H1 (cell line): ENCODE data around the gene LMX1B. TPM values are rescaled to one million over a fixed set of nuclear protein-coding genes. Genes with fewer than 3 reads are reported as not detected.
"Not testable (repeated sequence)": the region's sequence is repeated elsewhere in the genome, so short reads cannot be mapped to it uniquely, and the experiment has no call there.

Experiments
- CTCF ChIA-PET: fragments of 300-600 bp; sonication (Branson Sonifier 250); formaldehyde crosslinking; loops from one replicate; lab custom pipeline; 2021; ENCODE audit not compliant: partially characterized antibody; lab: Charles Lee
- POLR2A ChIA-PET: fragments of 300-600 bp; sonication (Branson Sonifier 250); formaldehyde crosslinking; loops from one replicate; lab custom pipeline; 2021; ENCODE audit warnings: inconsistent platforms; ENCODE audit not compliant: partially characterized antibody; lab: Charles Lee
- DNase-seq, 2 experiments: peaks; one replicate each; pipeline versions ENCODE4 v3.0.0 to v3.0.0-alpha.2; 2010 to 2022; ENCODE audit warnings: low spot score in 2 of 2, low read depth in 1 of 2, mixed read lengths in 1 of 2
- FAIRE-seq: peaks from 2 replicates; lab custom pipeline; 2011; peaks lifted over from hg19 to GRCh38; lab: Jason Lieb, UNC
- H2AFZ ChIP-seq: 2 replicates; pipeline ENCODE4 v1.8.1; 2012; ENCODE audit warnings: low read length, inconsistent platforms
- H2AK5ac ChIP-seq: 2 replicates; pipeline ENCODE4 v1.6.1; 2013; ENCODE audit warnings: low read depth, low read length
- H2BK120ac ChIP-seq: replicated peaks from 2 replicates; pipeline ENCODE3; 2013; ENCODE audit warnings: low read depth, low read length, inconsistent platforms
- H2BK12ac ChIP-seq: 2 replicates; pipeline ENCODE4 v1.6.1; 2013; ENCODE audit warnings: low read depth, low read length
- H2BK15ac ChIP-seq: 2 replicates; pipeline ENCODE4 v1.6.1; 2013; ENCODE audit warnings: low read length
- H2BK20ac ChIP-seq: 2 replicates; pipeline ENCODE4 v1.6.1; 2013; ENCODE audit warnings: low read length
- H2BK5ac ChIP-seq: 2 replicates; pipeline ENCODE4 v1.6.1; 2013; ENCODE audit warnings: low read depth, low read length
- H3K14ac ChIP-seq: 2 replicates; pipeline ENCODE4 v1.6.1; 2013; ENCODE audit warnings: inconsistent platforms; ENCODE audit not compliant: insufficient read length
- H3K18ac ChIP-seq: 2 replicates; pipeline ENCODE4 v1.6.1; 2013; ENCODE audit warnings: low read length; ENCODE audit errors: extremely low read depth
- H3K23ac ChIP-seq: 2 replicates; pipeline ENCODE4 v1.6.1; 2013; ENCODE audit warnings: inconsistent platforms; ENCODE audit not compliant: insufficient read length
- H3K23me2 ChIP-seq: 2 replicates; pipeline ENCODE4 v1.6.1; 2013; ENCODE audit warnings: low read depth, low read length
- H3K27ac ChIP-seq: 2 replicates; pipeline ENCODE4 v1.6.1; 2011; ENCODE audit warnings: low read depth, low read length, inconsistent platforms
- H3K27me3 ChIP-seq, 4 experiments: replicated peaks in 1 of 4; 1 replicate in 1 of 4; 2 replicates in 3 of 4; pipeline versions ENCODE4 v1.6.1 to v1.8.1; 2011 to 2013; ENCODE audit warnings: low read length in 3 of 4, mild to moderate bottlenecking in 3 of 4, inconsistent platforms in 2 of 4, mixed read lengths in 2 of 4, moderate library complexity in 1 of 4; ENCODE audit not compliant: control insufficient read depth in 3 of 4, insufficient read depth in 3 of 4; ENCODE audit errors: extremely low read depth in 1 of 4
- H3K36me3 ChIP-seq, 4 experiments: 2 replicates each; pipeline versions ENCODE4 v1.6.1 to v1.8.1; 2011 to 2013; ENCODE audit warnings: mild to moderate bottlenecking in 4 of 4, low read length in 3 of 4, moderate library complexity in 2 of 4, control low read depth in 1 of 4, inconsistent platforms in 1 of 4; ENCODE audit not compliant: insufficient read depth in 4 of 4, control insufficient read depth in 2 of 4
- H3K4ac ChIP-seq: replicated peaks from 2 replicates; pipeline ENCODE3; 2013; ENCODE audit warnings: low read length, low read depth, mixed read lengths, inconsistent platforms; ENCODE audit not compliant: insufficient read length
- H3K4me1 ChIP-seq, 4 experiments: replicated peaks in 1 of 4; 1 replicate in 1 of 4; 2 replicates in 3 of 4; pipeline versions ENCODE4 v1.6.1 to v1.8.1; 2011 to 2013; ENCODE audit warnings: low read length in 3 of 4, inconsistent platforms in 2 of 4, mixed read lengths in 1 of 4; ENCODE audit not compliant: insufficient read depth in 4 of 4, control insufficient read depth in 3 of 4
- H3K4me2 ChIP-seq, 2 experiments: 2 replicates each; pipeline versions ENCODE4 v1.6.1 to v1.8.1; 2011 to 2013; ENCODE audit warnings: low read depth in 2 of 2, low read length in 2 of 2, control low read depth in 1 of 2, inconsistent platforms in 1 of 2, mild to moderate bottlenecking in 1 of 2; ENCODE audit not compliant: insufficient read depth in 1 of 2
- H3K4me3 ChIP-seq, 4 experiments: fragments of 200-600, 300-600 bp in 1 of 4; sonication (generic), shearing (Covaris generic), sonication (Bioruptor Twin) in 1 of 4; 2 replicates each; pipeline versions ENCODE4 v1.5.1 to v1.8.1; 2011 to 2016; ENCODE audit warnings: low read length in 4 of 4, low read depth in 3 of 4, control low read depth in 2 of 4, inconsistent platforms in 2 of 4, mild to moderate bottlenecking in 2 of 4, mixed read lengths in 1 of 4, moderate library complexity in 1 of 4; ENCODE audit not compliant: insufficient read depth in 2 of 4; ENCODE audit errors: extremely low read depth in 1 of 4
- H3K56ac ChIP-seq: replicated peaks from 2 replicates; pipeline ENCODE3; 2013; ENCODE audit warnings: low read depth, mild to moderate bottlenecking, mixed read lengths, low read length, inconsistent platforms; ENCODE audit not compliant: insufficient read length
- H3K79me1 ChIP-seq: 2 replicates; pipeline ENCODE4 v1.6.1; 2013; ENCODE audit warnings: low read depth, low read length, control low read depth
- H3K79me2 ChIP-seq, 2 experiments: 2 replicates each; pipeline versions ENCODE4 v1.6.1 to v1.8.1; 2012 to 2013; ENCODE audit warnings: low read length in 2 of 2, mild to moderate bottlenecking in 2 of 2, inconsistent platforms in 1 of 2; ENCODE audit not compliant: insufficient read depth in 2 of 2, control insufficient read depth in 1 of 2
- H3K9ac ChIP-seq, 4 experiments: replicated peaks in 1 of 4; 1 replicate in 1 of 4; 2 replicates in 3 of 4; pipeline versions ENCODE4 v1.6.1 to v1.8.1; 2011 to 2013; ENCODE audit warnings: low read depth in 3 of 4, low read length in 3 of 4, control low read depth in 2 of 4, mild to moderate bottlenecking in 2 of 4, moderate library complexity in 2 of 4, inconsistent platforms in 1 of 4; ENCODE audit errors: extremely low read depth in 1 of 4
- H3K9me3 ChIP-seq, 2 experiments: 2 replicates each; pipeline versions ENCODE4 v1.6.1 to v1.8.1; 2012 to 2013; ENCODE audit warnings: mild to moderate bottlenecking in 2 of 2, moderate library complexity in 2 of 2, control low read depth in 1 of 2, inconsistent platforms in 1 of 2, low read depth in 1 of 2, low read length in 1 of 2, mixed read lengths in 1 of 2; ENCODE audit not compliant: insufficient read depth in 2 of 2
- H4K20me1 ChIP-seq, 2 experiments: replicated peaks in 1 of 2; 2 replicates each; pipeline versions ENCODE3 to v1.8.1; 2011 to 2013; ENCODE audit warnings: inconsistent platforms in 2 of 2, low read length in 2 of 2, mild to moderate bottlenecking in 1 of 2; ENCODE audit not compliant: insufficient read depth in 2 of 2, control insufficient read depth in 1 of 2
- H4K5ac ChIP-seq: 2 replicates; pipeline ENCODE4 v1.6.1; 2013; ENCODE audit warnings: low read length, low read depth, mixed read lengths, inconsistent platforms; ENCODE audit not compliant: insufficient read length
- H4K8ac ChIP-seq: 2 replicates; pipeline ENCODE4 v1.8.0; 2013; ENCODE audit warnings: mild to moderate bottlenecking, moderate library complexity, low read length, inconsistent platforms; ENCODE audit not compliant: insufficient read depth; ENCODE audit errors: extremely low read depth
- H4K91ac ChIP-seq: replicated peaks from 2 replicates; pipeline ENCODE3; 2013; ENCODE audit warnings: low read length, mixed read lengths, inconsistent platforms; ENCODE audit not compliant: insufficient read length
- WGBS, 2 experiments: shearing (Covaris generic) in 1 of 2; methylation state at CpG; one replicate each; pipeline versions ENCODE4 v1.1.6 to v1.1.7; 2013 to 2015; ENCODE audit warnings: low lambda C conversion rate in 2 of 2, mixed read lengths in 2 of 2, inconsistent platforms in 1 of 2, low coverage in 1 of 2, missing lambda C conversion rate in 1 of 2; ENCODE audit not compliant: insufficient replicate concordance in 2 of 2, insufficient coverage in 1 of 2, insufficient read length in 1 of 2; ENCODE audit errors: extremely low coverage in 1 of 2, missing lambda C conversion rate in 1 of 2; 5-methylcytosine and 5-hydroxymethylcytosine counted together
- polyA plus RNA-seq, 7 experiments: library from polyadenylated mRNA; depleted of rRNA in 3 of 7; stranded (reverse) in 5 of 7; unstranded in 2 of 7; fragments of >200 nt in 5 of 7; fragments of 200-250 nt in 2 of 7; gene quantifications; 1 replicate in 5 of 7; 2 replicates in 1 of 7; 4 replicates in 1 of 7; pipeline versions ENCODE4 v1.2.1 to v1.2.3, GENCODE V29; 2011 to 2013; ENCODE audit warnings: missing spikeins in 2 of 7, mixed read lengths in 2 of 7
- total RNA-seq: library from RNA; stranded (reverse); fragmentation: NEBNext Ultra II Directional; extraction: Animal tissue kit (Norgen Biotek cat#: 25700); gene quantifications from 2 replicates; pipeline ENCODE4 v1.2.1, GENCODE V29; 2021

LMX1B gene
- total and polyA plus RNA-seq, 2 of the 8 experiments (the other 6 are each of a cell fraction or from before 2014, with no cell fraction given) = 0.09 to 0.37 TPM

GRCh38 chr9:126707712-126708111, 94.0 kb downstream of the LMX1B start:
- H3K23me2 ChIP-seq, H2AFZ ChIP-seq, H2BK15ac ChIP-seq, H3K56ac ChIP-seq, H3K14ac ChIP-seq, H4K20me1 ChIP-seq, POLR2A ChIA-PET, FAIRE-seq, H3K4ac ChIP-seq, H3K9ac ChIP-seq, H3K4me3 ChIP-seq, H3K79me2 ChIP-seq, H4K91ac ChIP-seq, H3K4me1 ChIP-seq, H2BK5ac ChIP-seq, H3K4me2 ChIP-seq, H3K79me1 ChIP-seq, H3K18ac ChIP-seq, H3K27ac ChIP-seq, H2BK12ac ChIP-seq, H3K9me3 ChIP-seq, H2BK120ac ChIP-seq, H2AK5ac ChIP-seq, H4K8ac ChIP-seq, H2BK20ac ChIP-seq, H4K5ac ChIP-seq, DNase-seq, H3K23ac ChIP-seq, H3K36me3 ChIP-seq: not testable (repeated sequence)
- CTCF ChIA-PET = interaction anchor here (1.3 to 11.7 kb wide), 14 partner anchors 10 to 146 kb away, joined by 3 to 415 read pairs (median 18); no protein-coding TSS in a partner anchor
- WGBS, 2 experiments = 90% methylated on average over 10 of the region's 10 CpGs; no CpG with 5 or more reads in 1 of the 2 experiments
- peaks cover 4 to 31% (median 26%) of the 10 kb centered on the region in 4 experiments for H3K27me3 ChIP-seq
